Liver (tissue), 9 donors: ENCODE data around the gene ZNF765. TPM values are rescaled to one million over a fixed set of nuclear protein-coding genes. Genes with fewer than 3 reads are reported as not detected.
A peak's percentile ranks its signal among the peaks of the same experiment; 100 is the strongest.
"Not testable (repeated sequence)": the region's sequence is repeated elsewhere in the genome, so short reads cannot be mapped to it uniquely, and the experiment has no call there.

Experiments used
- DNase-seq: peaks from one replicate; pipeline ENCODE4 v3.0.0-alpha.2; 2017; ENCODE audit warnings: low spot score
- H3K27ac ChIP-seq, 2 donors: one replicate each; pipeline ENCODE4 v1.7.0; 2013; ENCODE audit warnings: inconsistent platforms in 2 of 2, low read length in 2 of 2, control low read depth in 1 of 2, low read depth in 1 of 2, mild to moderate bottlenecking in 1 of 2
- H3K27me3 ChIP-seq, 4 donors: one replicate each; pipeline versions ENCODE4 v1.6.1 to v1.7.0; 2013; ENCODE audit warnings: low read length in 3 of 4, inconsistent platforms in 1 of 4, mild to moderate bottlenecking in 1 of 4, moderate library complexity in 1 of 4; ENCODE audit not compliant: control insufficient read depth in 4 of 4, insufficient read depth in 4 of 4
- H3K36me3 ChIP-seq, 4 donors: one replicate each; pipeline versions ENCODE4 v1.6.1 to v1.7.0; 2013; ENCODE audit warnings: low read length in 3 of 4, mild to moderate bottlenecking in 3 of 4, low read depth in 1 of 4, moderate library complexity in 1 of 4; ENCODE audit not compliant: control insufficient read depth in 4 of 4, insufficient read depth in 3 of 4
- H3K4me1 ChIP-seq, 4 donors: one replicate each; pipeline versions ENCODE4 v1.6.1 to v1.7.0; 2013; ENCODE audit warnings: low read length in 3 of 4, mild to moderate bottlenecking in 3 of 4, moderate library complexity in 1 of 4; ENCODE audit not compliant: control insufficient read depth in 4 of 4, insufficient read depth in 4 of 4
- H3K4me3 ChIP-seq, 3 donors: one replicate each; pipeline versions ENCODE4 v1.6.1 to v1.7.0; 2013; ENCODE audit warnings: low read length in 3 of 3, control low read depth in 1 of 3, low read depth in 1 of 3, mild to moderate bottlenecking in 1 of 3
- H3K9ac ChIP-seq, 2 donors: one replicate each; pipeline ENCODE4 v1.7.0; 2013; ENCODE audit warnings: low read length in 2 of 2, mild to moderate bottlenecking in 2 of 2, moderate library complexity in 2 of 2, control low read depth in 1 of 2, low read depth in 1 of 2
- H3K9me3 ChIP-seq, 4 donors: one replicate each; pipeline versions ENCODE4 v1.6.1 to v1.7.0; 2013; ENCODE audit warnings: low read length in 3 of 4; ENCODE audit not compliant: control insufficient read depth in 4 of 4
- FOXA1 ChIP-seq: IDR thresholded peaks from 2 replicates; pipeline ENCODE4 v1.6.1; 2016; ENCODE audit warnings: antibody characterized with exemption
- GABPA ChIP-seq, 2 donors: IDR thresholded peaks in 1 of 2; conservative IDR thresholded peaks in 1 of 2; 2 replicates each; pipeline ENCODE4 v1.6.1; 2016; ENCODE audit warnings: antibody characterized with exemption in 2 of 2, mild to moderate bottlenecking in 1 of 2, moderate library complexity in 1 of 2
- HNF4A ChIP-seq, 2 donors: conservative IDR thresholded peaks; 2 replicates each; pipeline ENCODE4 v1.6.1; 2016; ENCODE audit warnings: antibody characterized with exemption in 2 of 2, mild to moderate bottlenecking in 2 of 2
- JUND ChIP-seq, 2 donors: IDR thresholded peaks; 2 replicates each; pipeline ENCODE4 v1.6.1; 2016; ENCODE audit warnings: antibody characterized with exemption in 2 of 2
- RAD21 ChIP-seq, 2 donors: IDR thresholded peaks; 2 replicates each; pipeline ENCODE4 v1.6.1; 2016; ENCODE audit warnings: antibody characterized with exemption in 2 of 2, mild to moderate bottlenecking in 2 of 2
- SP1 ChIP-seq: IDR thresholded peaks from 2 replicates; pipeline ENCODE4 v1.6.1; 2018; ENCODE audit warnings: antibody characterized with exemption, mild to moderate bottlenecking
- YY1 ChIP-seq: IDR thresholded peaks from 2 replicates; pipeline ENCODE4 v1.6.1; 2016; ENCODE audit warnings: antibody characterized with exemption, mild to moderate bottlenecking
- WGBS: extraction: QIAGEN DNeasy Blood & Tissue Kit; methylation state at CpG from one replicate; pipeline ENCODE4 v1.1.7; 2013; 5-methylcytosine and 5-hydroxymethylcytosine counted together
- polyA plus RNA-seq, 2 donors: library from polyadenylated mRNA; stranded (reverse) in 1 of 2; unstranded in 1 of 2; fragments of 200-250 nt in 1 of 2; fragments of >200 nt in 1 of 2; fragmentation: Nextera tagmentation in 1 of 2; extraction: Ambion mirVana in 1 of 2; gene quantifications; one replicate each; pipeline versions ENCODE4 v1.2.1 to v1.2.3, GENCODE V29; 2013 to 2015
- total RNA-seq, 2 donors: library from RNA; depleted of rRNA; stranded (reverse); fragments of >200 nt; gene quantifications; one replicate each; pipeline ENCODE4 v1.2.3, GENCODE V29; 2014
- TF ChIP-seq, protein P1 (sequence below): IDR thresholded peaks from 2 replicates; pipeline ENCODE4 v1.6.1; 2016; ENCODE audit warnings: antibody characterized with exemption
- donor health status: healthy.
- donor health status: healthy.
- donor health status: healthy.
- donor health status: healthy.
- donor health status: healthy.

ZNF765 gene
- total and polyA plus RNA-seq, 4 donors: 1.3 to 8.5 (median 5.2) TPM

DNA sequence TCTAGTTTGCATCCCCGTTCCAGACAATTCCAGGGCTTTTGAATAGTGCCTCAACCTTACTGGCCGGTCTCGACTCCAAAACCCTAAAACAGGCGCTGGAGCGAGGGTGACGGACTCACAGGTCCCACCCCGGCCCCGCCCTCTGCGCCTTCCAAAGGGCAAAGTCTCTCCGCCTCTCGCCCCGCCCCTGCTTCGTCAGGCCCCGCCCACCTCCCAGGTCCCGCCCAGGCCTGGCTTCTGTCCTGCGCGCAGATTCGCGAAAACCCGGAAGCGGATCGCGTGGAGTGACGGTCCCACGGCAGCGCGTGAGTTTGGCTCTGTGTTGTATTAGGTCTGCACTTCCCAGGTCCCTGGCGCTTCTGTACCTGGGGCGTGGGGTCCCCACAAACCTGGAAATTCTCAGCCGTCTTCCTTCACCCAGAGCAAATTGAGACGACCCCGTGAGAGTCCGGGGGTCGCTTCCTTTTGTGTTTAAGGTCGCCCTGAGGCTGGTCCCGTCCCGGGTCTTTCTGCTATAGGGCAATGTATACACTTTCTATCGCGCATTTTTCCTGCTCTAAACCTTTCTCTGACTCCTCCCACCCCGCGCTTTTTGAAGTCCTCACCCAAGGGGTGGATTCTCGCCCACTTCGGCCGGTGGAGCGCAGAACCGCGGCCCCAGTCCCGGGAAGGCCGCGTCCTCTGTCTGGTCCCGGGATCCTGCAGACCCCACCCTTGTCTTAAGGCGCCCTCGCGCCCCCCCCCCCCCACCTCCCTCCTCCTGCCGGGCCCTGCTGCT is 72.7 kb downstream of the ZNF765 start, which contains the start of gene ZNF813:
ZNF813 (plus strand) TSS at position 249 of the 778 bp plus-strand sequence. CDS start 16,090 bp downstream, outside the sequence.
- peak; percentile 99 for DNase-seq
- Histone ChIP-seq H3K36me3 (no peaks in the 10 kb centered on the region), H3K9ac (peak within 1 kb of the TSS in 1 of 2 donors; percentile 74), H3K9me3 (peaks cover 10 to 19% (median 12%) of the 10 kb centered on the region in 4 donors), H3K4me1 (no peaks in the 10 kb centered on the region), H3K27me3 (no peaks in the 10 kb centered on the region), H3K27ac (peak within 1 kb of the TSS; percentile 41 to 42), H3K4me3 (peak within 1 kb of the TSS; percentile 57 to 63 (median 58))
- TF ChIP-seq JUND (IDR thresholded peaks at IDR 0.05) (no peak), SP1 (peak; percentile 49), GABPA (IDR thresholded peaks at IDR 0.05 in 1 of 2, conservative IDR thresholded peaks at IDR 0.05 in 1 of 2) (peak in 1 of 2 donors; percentile 57), RAD21 (IDR thresholded peaks at IDR 0.05) (no peak), HNF4A (conservative IDR thresholded peaks at IDR 0.05) (peak; percentile 32 to 64)
- 2% methylated on average over 55 of the region's 55 CpGs for WGBS

DNA sequence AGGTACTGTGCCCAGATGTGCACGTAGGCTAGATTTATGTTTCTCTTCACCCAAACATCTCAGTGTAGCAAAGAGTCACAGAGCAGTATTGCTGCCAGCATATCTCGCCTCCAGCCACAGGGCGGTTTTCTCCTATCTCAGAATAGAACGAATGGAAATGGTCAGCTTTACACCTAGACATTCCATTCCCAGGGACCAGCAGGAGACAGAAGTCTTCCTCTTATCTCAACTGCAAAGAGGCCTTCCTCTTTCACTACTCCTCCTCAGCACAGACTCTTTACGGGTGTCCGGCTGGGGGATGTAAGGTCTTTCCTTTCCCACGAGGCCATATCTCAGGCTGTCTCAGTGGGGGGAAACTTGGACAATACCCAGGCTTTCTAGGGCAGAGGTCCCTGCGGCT is 73.7 kb downstream of the ZNF765 start:
- H3K27ac ChIP-seq, H3K4me3 ChIP-seq, H3K36me3 ChIP-seq, H3K4me1 ChIP-seq, H3K9ac ChIP-seq, DNase-seq, H3K27me3 ChIP-seq: not testable (repeated sequence)
- WGBS: 49% methylated on average over 8 of the region's 8 CpGs
- H3K9me3 ChIP-seq: peaks cover 5 to 12% (median 8%) of the 10 kb centered on the region in 4 donors

DNA sequence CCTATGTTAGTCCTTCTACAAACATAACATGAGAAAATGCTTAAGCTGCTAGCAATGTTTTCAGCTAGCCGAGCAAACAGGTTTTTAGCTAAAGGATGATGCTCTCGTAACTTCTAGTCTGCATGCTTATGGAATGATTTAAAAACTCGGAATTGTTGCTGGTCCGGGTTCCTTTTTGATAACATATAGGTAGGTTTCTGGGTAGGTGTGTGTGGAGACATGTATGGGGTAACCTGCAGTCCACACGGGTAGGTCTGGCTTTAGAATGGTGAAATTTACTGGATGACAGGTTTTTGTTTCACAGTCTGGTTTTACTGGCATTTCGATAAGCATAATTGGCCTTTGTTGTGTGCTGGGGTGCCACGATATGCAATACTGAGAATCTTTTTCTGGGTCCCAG is 77.0 kb downstream of the ZNF765 start:
- no peak overlapping the region for H3K9ac ChIP-seq
- no peak overlapping the region for H3K4me3 ChIP-seq
- no peak for DNase-seq
- peaks cover 0 to 7% (median 5%) of the 10 kb centered on the region in 4 donors for H3K9me3 ChIP-seq
- H3K27me3 ChIP-seq: no peaks in the 10 kb centered on the region
- H3K4me1 ChIP-seq: no peaks in the 10 kb centered on the region
- 96% methylated on average over 7 of the region's 7 CpGs for WGBS
- H3K27ac ChIP-seq: no peak overlapping the region
- H3K36me3 ChIP-seq: peaks cover 0 to 6% (median 0%) of the 10 kb centered on the region in 4 donors
- TF ChIP-seq, protein P1, sequence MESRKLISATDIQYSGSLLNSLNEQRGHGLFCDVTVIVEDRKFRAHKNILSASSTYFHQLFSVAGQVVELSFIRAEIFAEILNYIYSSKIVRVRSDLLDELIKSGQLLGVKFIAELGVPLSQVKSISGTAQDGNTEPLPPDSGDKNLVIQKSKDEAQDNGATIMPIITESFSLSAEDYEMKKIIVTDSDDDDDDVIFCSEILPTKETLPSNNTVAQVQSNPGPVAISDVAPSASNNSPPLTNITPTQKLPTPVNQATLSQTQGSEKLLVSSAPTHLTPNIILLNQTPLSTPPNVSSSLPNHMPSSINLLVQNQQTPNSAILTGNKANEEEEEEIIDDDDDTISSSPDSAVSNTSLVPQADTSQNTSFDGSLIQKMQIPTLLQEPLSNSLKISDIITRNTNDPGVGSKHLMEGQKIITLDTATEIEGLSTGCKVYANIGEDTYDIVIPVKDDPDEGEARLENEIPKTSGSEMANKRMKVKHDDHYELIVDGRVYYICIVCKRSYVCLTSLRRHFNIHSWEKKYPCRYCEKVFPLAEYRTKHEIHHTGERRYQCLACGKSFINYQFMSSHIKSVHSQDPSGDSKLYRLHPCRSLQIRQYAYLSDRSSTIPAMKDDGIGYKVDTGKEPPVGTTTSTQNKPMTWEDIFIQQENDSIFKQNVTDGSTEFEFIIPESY: no peak
- TF ChIP-seq JUND (IDR thresholded peaks at IDR 0.05): no peak
- TF ChIP-seq RAD21 (IDR thresholded peaks at IDR 0.05): no peak
- TF ChIP-seq FOXA1: no peak
- TF ChIP-seq YY1: no peak
- TF ChIP-seq GABPA (IDR thresholded peaks at IDR 0.05 in 1 of 2, conservative IDR thresholded peaks at IDR 0.05 in 1 of 2): no peak

DNA sequence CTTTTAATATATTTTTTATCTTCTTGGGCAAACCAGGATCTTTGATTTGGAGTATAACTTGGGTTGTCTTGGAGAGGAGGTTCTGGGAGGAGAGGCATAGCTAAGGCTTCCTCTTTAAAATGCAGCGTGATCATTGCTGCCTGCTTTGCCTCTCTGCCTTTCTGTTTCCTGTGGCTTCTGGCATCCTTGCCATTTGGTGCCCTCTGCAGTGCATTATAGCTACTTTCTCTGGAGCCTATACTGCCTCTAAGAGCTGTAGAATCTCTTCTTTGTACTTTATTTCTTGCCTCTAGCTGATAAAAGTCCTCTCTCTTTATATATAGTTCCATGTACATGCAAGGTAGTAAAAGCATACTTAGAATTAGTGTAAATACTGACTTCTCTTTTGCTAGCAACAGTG is 79.9 kb downstream of the ZNF765 start:
- not testable (repeated sequence) for H3K27me3 ChIP-seq, DNase-seq, H3K9ac ChIP-seq, H3K4me3 ChIP-seq, H3K4me1 ChIP-seq, H3K27ac ChIP-seq, H3K36me3 ChIP-seq
- 74% methylated on average over 1 of the region's 1 CpG for WGBS
- peaks cover 0 to 14% (median 9%) of the 10 kb centered on the region in 4 donors for H3K9me3 ChIP-seq

GRCh38 chr19:53475470-53475869 is 80.5 kb downstream of the ZNF765 start:
- not testable (repeated sequence) for DNase-seq, H3K9ac ChIP-seq, H3K4me3 ChIP-seq, H3K27me3 ChIP-seq, H3K27ac ChIP-seq, H3K36me3 ChIP-seq, H3K4me1 ChIP-seq
- WGBS: 86% methylated on average over 6 of the region's 6 CpGs
- peaks cover 0 to 14% (median 9%) of the 10 kb centered on the region in 4 donors for H3K9me3 ChIP-seq
